Esophagus squamous epithelium (tissue), 4 donors: ENCODE results near the gene GPAT2. TPM values are rescaled to one million over a fixed set of nuclear protein-coding genes. Genes with fewer than 3 reads are reported as not detected.

Experiments used
- small RNA-seq, 4 donors: library from RNA; depleted of rRNA; stranded (forward); fragments of <200 nt; gene quantifications; one replicate each; pipeline ENCODE3, GENCODE V24; 2016
- total RNA-seq, 4 donors: library from RNA; depleted of rRNA; stranded (reverse); fragments of >200 nt; gene quantifications; one replicate each; pipeline ENCODE4 v1.1.0, GENCODE V29; 2016

The GPAT2 gene
- total RNA-seq, 4 donors from 2014 or later = 0.18 to 2.1 (median 0.48) TPM

Small RNA genes lying within 50 kb of the gene (small RNA-seq; reads per million reads assigned to genes)
- gene RN7SL210P = 0 reads per million in 4 donors

Other genes with a start within 250 kb of the GPAT2 start
- gene ANKRD36C, start 43.1 kb downstream of the GPAT2 start, total RNA-seq = 10 to 100 TPM in 2 of 4 donors, 1 to 10 TPM in 2; 4.1 to 29.4 (median 16.7) TPM
- gene ADRA2B, start 81.7 kb upstream of the GPAT2 start, total RNA-seq = 1 to 10 TPM in 1 of 4 donors, under 1 TPM in 2, not detected in 1; 0.04 to 1.2 (median 0.38) TPM
- gene ASTL, start 103.6 kb upstream of the GPAT2 start, total RNA-seq = under 1 TPM in 2 of 4 donors, not detected in 2; 0.30 to 0.53 TPM
- 10 to 100 TPM in 1 of 4 donors, 1 to 10 TPM in 3; 1.5 to 10.3 (median 5.6) TPM for gene DUSP2, start 110.5 kb upstream of the GPAT2 start, total RNA-seq
- 100 to 1,000 TPM in 3 of 4 donors, 10 to 100 TPM in 1; 84.2 to 137 (median 111) TPM for gene STARD7, start 173.9 kb upstream of the GPAT2 start, total RNA-seq
- gene TMEM127, start 231.1 kb upstream of the GPAT2 start, total RNA-seq = 10 to 100 TPM; 26.0 to 45.9 (median 30.5) TPM
- gene CIAO1, start 231.3 kb upstream of the GPAT2 start, total RNA-seq = 100 to 1,000 TPM in 1 of 4 donors, 10 to 100 TPM in 3; 60.6 to 128 (median 80.1) TPM